Fibroblast of the conjunctiva (primary cell): ENCODE measurements around the gene SATB2.

Source experiments
- DNase-seq: peaks from one replicate; pipeline ENCODE4 v3.0.0-alpha.2; 2010; ENCODE audit warnings: low read depth

Gene SATB2

DNA sequence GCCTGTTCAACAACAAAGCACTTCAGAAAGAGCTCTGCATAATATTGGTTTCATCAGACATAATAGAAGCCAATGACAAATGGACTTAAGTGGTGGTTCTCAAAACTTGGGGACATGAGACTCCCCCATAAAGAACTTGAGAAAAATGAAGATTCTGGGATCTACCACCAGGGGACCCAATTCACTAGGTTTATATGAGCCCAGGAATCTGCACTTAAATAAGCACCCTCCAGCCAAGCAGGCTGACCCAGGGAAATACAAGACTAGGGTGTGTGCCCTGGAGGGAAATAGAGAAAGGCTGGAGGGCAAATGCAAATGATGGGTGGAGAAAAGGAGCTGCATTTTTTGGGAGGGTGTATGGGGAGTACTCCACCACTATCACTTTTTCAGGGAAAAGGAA lies 52.5 kb downstream of the SATB2 start:
- DNase-seq = no peak

DNA sequence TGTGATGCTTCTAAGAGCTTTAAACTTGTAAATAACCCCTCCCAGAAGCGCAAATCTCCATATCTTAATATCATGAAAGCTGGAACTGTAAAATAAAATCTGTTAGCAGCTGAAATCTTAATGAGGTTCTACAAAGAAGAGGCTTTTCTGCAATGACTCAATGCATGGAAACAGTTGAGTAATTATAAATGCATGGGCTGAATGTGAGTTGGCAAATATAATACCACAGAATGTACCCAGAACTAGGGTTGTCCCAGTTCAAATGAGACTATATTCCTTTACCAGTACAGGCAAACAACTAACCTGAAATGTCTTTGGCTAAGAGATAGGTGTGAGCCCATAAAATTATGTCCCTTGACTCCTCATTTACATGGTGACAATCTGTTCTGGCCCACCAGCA lies 52.9 kb downstream of the SATB2 start:
- DNase-seq = peak; percentile 31

DNA sequence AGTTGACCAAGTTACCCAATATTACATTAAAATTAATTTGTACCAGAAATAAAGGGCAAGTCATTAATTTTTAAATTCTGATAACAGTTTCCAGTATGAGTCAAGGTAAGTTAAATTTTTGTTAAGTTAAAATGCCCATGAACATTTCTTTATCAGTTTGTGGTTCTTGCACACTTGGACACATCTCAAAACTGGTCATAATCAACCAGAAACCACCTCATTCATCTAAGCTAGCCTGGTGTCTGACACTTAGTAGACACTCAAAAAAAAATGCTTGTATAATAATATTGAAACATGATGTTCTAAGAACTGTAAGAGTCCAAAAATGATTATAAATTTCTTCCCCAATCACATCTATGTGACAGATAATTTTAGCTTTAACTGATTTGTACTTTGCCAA lies 62.4 kb downstream of the SATB2 start:
- DNase-seq = no peak

DNA sequence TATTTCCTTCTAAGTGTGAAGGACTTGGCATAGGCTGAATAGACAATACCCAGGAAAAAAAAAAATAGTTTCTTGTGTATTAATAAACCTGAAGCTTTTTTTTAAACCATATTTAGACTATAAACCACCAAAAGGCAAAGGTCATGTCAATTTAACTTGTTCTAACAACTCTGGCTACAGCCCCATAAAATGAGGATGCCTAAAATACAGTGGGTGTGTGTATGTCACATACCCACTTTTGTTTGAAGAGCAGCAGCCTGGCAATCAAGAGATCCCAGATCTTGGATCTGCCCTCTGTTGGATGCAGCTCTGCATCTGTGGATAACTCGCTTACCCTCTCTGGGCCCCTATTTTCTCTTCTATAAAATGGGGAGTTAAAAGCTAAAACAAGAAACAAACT lies 65.4 kb downstream of the SATB2 start:
- DNase-seq = no peak

GRCh38 chr2:199388728-199389268 lies 68.9 kb downstream of the SATB2 start:
- no peak for DNase-seq

- DNase-seq = no peak
Measured at GRCh38 chr2:199384043-199384442, 73.7 kb downstream of the SATB2 start.

- DNase-seq = no peak
Measured at GRCh38 chr2:199383021-199383420, 74.7 kb downstream of the SATB2 start.

DNA sequence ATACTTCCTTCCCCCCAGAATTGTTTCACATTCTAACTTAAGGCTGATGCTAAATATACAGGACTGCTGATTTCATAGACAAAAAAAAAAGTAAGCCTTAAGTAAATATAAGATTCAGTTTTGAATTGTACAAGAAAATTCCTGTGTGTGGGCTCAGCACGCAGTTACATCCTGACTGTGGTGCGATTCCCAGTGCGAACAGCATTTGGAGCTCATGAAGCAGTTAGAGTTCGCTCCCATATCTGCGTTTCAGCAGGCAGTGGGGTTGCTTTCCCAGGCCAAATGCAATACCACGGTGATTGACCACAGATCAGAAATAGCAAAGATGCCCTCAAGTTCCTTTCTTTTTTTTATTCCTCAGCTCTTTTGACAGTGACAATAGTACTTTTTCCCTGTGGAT lies 75.6 kb downstream of the SATB2 start:
- no peak for DNase-seq

GRCh38 chr2:199381531-199381930 lies 76.2 kb downstream of the SATB2 start:
- no peak for DNase-seq

DNA sequence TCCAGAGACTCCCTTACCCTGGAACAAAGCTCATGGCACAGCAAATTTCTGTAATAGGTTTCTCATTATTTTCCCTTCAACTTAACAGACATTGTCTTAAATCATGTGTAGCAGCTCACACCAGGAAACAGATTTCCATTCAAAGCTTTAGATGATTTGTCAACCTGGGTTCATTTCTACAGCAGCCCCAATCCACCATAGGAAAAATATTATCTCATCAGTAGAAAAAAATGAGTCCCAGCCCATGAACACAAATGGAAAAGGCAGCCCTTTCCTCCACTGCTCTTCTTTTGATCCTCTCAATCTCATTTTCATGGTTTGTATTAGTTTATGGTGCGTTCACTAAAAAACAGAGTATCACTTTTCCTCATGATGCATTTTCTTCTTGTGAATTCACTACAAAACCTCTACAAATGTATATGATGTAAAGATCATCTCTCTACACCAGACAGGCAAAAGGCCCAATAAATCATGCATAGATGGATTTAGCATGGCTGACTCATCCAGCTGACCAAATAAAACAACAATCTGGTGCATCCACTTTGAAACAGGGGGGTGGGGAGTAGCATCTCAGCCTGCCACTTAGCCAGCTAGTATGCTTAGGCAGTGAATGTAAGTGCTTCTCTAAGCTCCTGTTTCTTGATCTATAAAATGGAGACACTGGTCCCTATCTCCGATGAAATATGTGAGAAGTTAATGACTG lies 78.6 kb downstream of the SATB2 start:
- DNase-seq = peak; percentile 22

DNA sequence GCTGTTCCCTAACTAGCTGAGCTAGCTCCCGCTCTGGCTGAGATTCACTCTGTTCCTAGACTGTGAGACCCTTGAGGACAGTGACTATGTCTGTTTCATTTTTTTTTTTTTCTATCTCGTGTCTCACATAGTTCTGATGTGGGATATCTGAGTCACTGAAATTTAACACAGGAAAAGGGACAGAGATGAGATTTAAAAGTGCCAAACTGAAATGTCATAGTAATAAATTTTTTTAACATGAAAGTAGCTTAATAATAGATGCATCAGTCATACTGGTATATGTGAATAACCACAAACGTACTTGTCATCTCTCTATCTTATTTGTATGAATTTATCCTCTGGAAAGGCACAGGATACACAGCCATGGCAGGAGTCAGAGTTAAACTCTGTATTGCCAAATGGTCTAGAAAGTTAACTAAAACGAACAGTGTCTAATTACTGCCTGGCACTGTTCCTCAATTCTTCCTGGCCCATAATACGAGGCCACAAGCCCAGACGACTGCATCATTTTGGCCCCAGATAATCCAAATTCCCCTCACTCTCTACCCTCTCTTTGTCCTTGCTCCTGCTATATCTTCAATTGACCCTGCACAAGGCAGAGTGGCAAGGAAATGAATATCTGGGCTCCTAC lies 87.5 kb downstream of the SATB2 start:
- no peak for DNase-seq

GRCh38 chr2:199366406-199366805 lies 91.3 kb downstream of the SATB2 start:
- DNase-seq = no peak

GRCh38 chr2:199364153-199364552 lies 93.6 kb downstream of the SATB2 start:
- DNase-seq = no peak

- no peak for DNase-seq
Measured at GRCh38 chr2:199356412-199356811, 101.3 kb downstream of the SATB2 start.

- DNase-seq = no peak
Measured at GRCh38 chr2:199348871-199349270, 108.9 kb downstream of the SATB2 start.

GRCh38 chr2:199344012-199344411 lies 113.7 kb downstream of the SATB2 start:
- no peak for DNase-seq

- no peak for DNase-seq
Measured at GRCh38 chr2:199342334-199342733, 115.4 kb downstream of the SATB2 start.

- DNase-seq = no peak
Measured at GRCh38 chr2:199341123-199341522, 116.6 kb downstream of the SATB2 start.

GRCh38 chr2:199339891-199340605 lies 117.7 kb downstream of the SATB2 start:
- no peak for DNase-seq

- no peak for DNase-seq
Measured at GRCh38 chr2:199336546-199336945, 121.2 kb downstream of the SATB2 start.

GRCh38 chr2:199335502-199335901 lies 122.2 kb downstream of the SATB2 start:
- DNase-seq = no peak

- DNase-seq = no peak
Measured at GRCh38 chr2:199329466-199329865, 128.3 kb downstream of the SATB2 start.

DNA sequence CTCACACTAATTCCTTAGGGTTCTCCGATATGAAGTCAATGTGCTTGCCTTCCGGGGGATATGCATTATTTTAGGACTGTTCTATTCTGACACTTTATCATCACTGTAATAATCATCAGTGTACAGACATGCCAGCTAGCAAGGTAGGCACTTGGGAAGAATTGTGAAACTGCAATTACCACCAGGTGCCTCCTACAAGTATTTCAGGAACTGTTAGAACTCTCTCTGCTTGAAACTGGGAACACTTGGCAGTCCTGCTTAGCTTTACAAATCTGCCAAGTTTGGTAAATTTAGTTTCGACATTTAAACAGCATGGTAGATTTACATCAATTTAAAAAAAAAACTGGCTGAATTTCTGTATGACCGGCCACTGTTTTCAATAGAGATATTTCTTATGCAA lies 128.7 kb downstream of the SATB2 start:
- no peak for DNase-seq
